Vagina (tissue), 2 donors: ENCODE results near the gene SCAMP4.
"Not testable (repeated sequence)": the region's sequence is repeated elsewhere in the genome, so short reads cannot be mapped to it uniquely, and the experiment has no call there.

Experiments
- CTCF ChIP-seq, 3 experiments: fragments of 450-650 bp in 2 of 3; fragments of 200-600 bp in 1 of 3; sonication (generic) in 1 of 3; IDR thresholded peaks; one replicate each; pipeline ENCODE4 v1.5.1; 2017 to 2019; ENCODE audit warnings: antibody characterized with exemption in 3 of 3, mild to moderate bottlenecking in 2 of 3, moderate library complexity in 2 of 3
- POLR2A ChIP-seq, 2 donors: fragments of 450-650 bp; IDR thresholded peaks; one replicate each; pipeline ENCODE4 v1.6.1; 2017; ENCODE audit warnings: antibody characterized with exemption in 2 of 2, mild to moderate bottlenecking in 2 of 2, moderate library complexity in 2 of 2
- POLR2AphosphoS5 ChIP-seq, 2 donors: sonication (generic); formaldehyde crosslinking; IDR thresholded peaks; one replicate each; pipeline ENCODE4 v1.9.0; 2017; ENCODE audit warnings: antibody characterized with exemption in 2 of 2, mild to moderate bottlenecking in 2 of 2, low read depth in 1 of 2; ENCODE audit not compliant: insufficient read depth in 1 of 2

- TF ChIP-seq POLR2A (IDR thresholded peaks at IDR 0.05); CTCF (IDR thresholded peaks at IDR 0.05); POLR2AphosphoS5 (IDR thresholded peaks at IDR 0.05; ENCODE audit: insufficient read depth in 1 of 2, low read depth in 1 of 2): not testable (repeated sequence)
Measured at GRCh38 chr19:1886360-1886759, 18.8 kb upstream of the SCAMP4 start.
